ENCODE measurements around the gene TAS2R14. TPM values are rescaled to one million over a fixed set of nuclear protein-coding genes. Genes with fewer than 3 reads are reported as not detected.

TAS2R14 gene
- total RNA-seq, 2 donors from 2014 or later, result 2.0 to 8.1 TPM

GRCh38 chr12:10941369-10941768, 2.3 kb upstream of the TAS2R14 start:
- Histone ChIP-seq H3K27me3 (ENCODE audit: control insufficient read depth, insufficient read depth, low read length, poor library complexity, severe bottlenecking) (no peaks in the 10 kb centered on the region), H3K4me3 (ENCODE audit: low read length) (no peak overlapping the region), H3K9me3 (ENCODE audit: control insufficient read depth, low read length) (peaks cover 30% of the 10 kb centered on the region), H3K27ac (ENCODE audit: low read depth, low read length) (no peak overlapping the region), H3K36me3 (ENCODE audit: control insufficient read depth, insufficient read depth, low read length) (no peaks in the 10 kb centered on the region), H3K4me1 (ENCODE audit: control insufficient read depth, insufficient read depth, low read length) (peaks cover 3% of the 10 kb centered on the region), H3K9ac (ENCODE audit: extremely low read depth, low read length, poor library complexity, severe bottlenecking) (no peak overlapping the region)
- DNase-seq, result no peak
- Mint-ChIP-seq H3K27ac (peak overlapping the region; percentile 87), H3K36me3 (ENCODE audit: low read depth) (peaks cover 26% of the 10 kb centered on the region), H3K27me3 (ENCODE audit: insufficient read depth) (no peaks in the 10 kb centered on the region), H3K4me3 (no peak overlapping the region), H3K4me1 (peaks cover 22% of the 10 kb centered on the region), H3K9me3 (peaks cover 33% of the 10 kb centered on the region)
- no peak for TF ChIP-seq CTCF (conservative IDR thresholded peaks at IDR 0.05)

- Histone ChIP-seq H3K9me3 (ENCODE audit: control insufficient read depth, low read length) (peaks cover 22% of the 10 kb centered on the region), H3K4me3 (ENCODE audit: low read length) (no peak overlapping the region), H3K36me3 (ENCODE audit: control insufficient read depth, insufficient read depth, low read length) (no peaks in the 10 kb centered on the region), H3K4me1 (ENCODE audit: control insufficient read depth, insufficient read depth, low read length) (peaks cover 3% of the 10 kb centered on the region), H3K9ac (ENCODE audit: extremely low read depth, low read length, poor library complexity, severe bottlenecking) (no peak overlapping the region), H3K27ac (ENCODE audit: low read depth, low read length) (no peak overlapping the region), H3K27me3 (ENCODE audit: control insufficient read depth, insufficient read depth, low read length, poor library complexity, severe bottlenecking) (no peaks in the 10 kb centered on the region)
- H3K4me1 Mint-ChIP-seq, result peaks cover 25% of the 10 kb centered on the region
- no peak for TF ChIP-seq CTCF (conservative IDR thresholded peaks at IDR 0.05)
- H3K9me3 Mint-ChIP-seq, result peaks cover 24% of the 10 kb centered on the region
- peaks cover 17% of the 10 kb centered on the region for H3K36me3 Mint-ChIP-seq (ENCODE audit: low read depth)
- no peak overlapping the region for H3K27ac Mint-ChIP-seq
- 100% methylated on average over 1 of the region's 2 CpGs; no CpG with 5 or more reads in 1 of the 2 experiments for WGBS, 2 experiments (ENCODE audit: insufficient coverage in 1 of 2, insufficient read length in 1 of 2)
- no peak for DNase-seq
- H3K27me3 Mint-ChIP-seq (ENCODE audit: insufficient read depth), result no peaks in the 10 kb centered on the region
- H3K4me3 Mint-ChIP-seq, result no peak overlapping the region
These were observed 1.3 kb upstream of the TAS2R14 start for GRCh38 chr12:10940389-10940788.

GRCh38 chr12:10936506-10936905, 2.6 kb downstream of the TAS2R14 start:
- Histone ChIP-seq H3K27ac (ENCODE audit: low read depth, low read length) (no peak overlapping the region), H3K9me3 (ENCODE audit: control insufficient read depth, low read length) (no peaks in the 10 kb centered on the region), H3K9ac (ENCODE audit: extremely low read depth, low read length, poor library complexity, severe bottlenecking) (no peak overlapping the region), H3K27me3 (ENCODE audit: control insufficient read depth, insufficient read depth, low read length, poor library complexity, severe bottlenecking) (no peaks in the 10 kb centered on the region), H3K4me3 (ENCODE audit: low read length) (no peak overlapping the region), H3K36me3 (ENCODE audit: control insufficient read depth, insufficient read depth, low read length) (no peaks in the 10 kb centered on the region), H3K4me1 (ENCODE audit: control insufficient read depth, insufficient read depth, low read length) (no peaks in the 10 kb centered on the region)
- Mint-ChIP-seq H3K4me3 (no peak overlapping the region), H3K4me1 (peaks cover 5% of the 10 kb centered on the region), H3K27me3 (ENCODE audit: insufficient read depth) (no peaks in the 10 kb centered on the region), H3K9me3 (no peaks in the 10 kb centered on the region), H3K27ac (no peak overlapping the region), H3K36me3 (ENCODE audit: low read depth) (no peaks in the 10 kb centered on the region)
- DNase-seq, result no peak
- no peak for TF ChIP-seq CTCF (conservative IDR thresholded peaks at IDR 0.05)
- 94 to 100% methylated on average over 1 of the region's 1 CpG for WGBS, 2 experiments (ENCODE audit: insufficient coverage in 1 of 2, insufficient read length in 1 of 2)

All from endodermal cell (in vitro differentiated cells).